GM18498 (cell line): Measurements from ENCODE around the gene CLIP2.
"Not testable (repeated sequence)": the region's sequence is repeated elsewhere in the genome, so short reads cannot be mapped to it uniquely, and the experiment has no call there.

Experiments
- ATAC-seq: cut with Tn5 transposase; IDR thresholded peaks from one replicate; pipeline ENCODE4 v1.9.1; 2021; ENCODE audit warnings: mild to moderate bottlenecking, moderate library complexity; ENCODE audit not compliant: unreplicated experiment

The CLIP2 gene

DNA sequence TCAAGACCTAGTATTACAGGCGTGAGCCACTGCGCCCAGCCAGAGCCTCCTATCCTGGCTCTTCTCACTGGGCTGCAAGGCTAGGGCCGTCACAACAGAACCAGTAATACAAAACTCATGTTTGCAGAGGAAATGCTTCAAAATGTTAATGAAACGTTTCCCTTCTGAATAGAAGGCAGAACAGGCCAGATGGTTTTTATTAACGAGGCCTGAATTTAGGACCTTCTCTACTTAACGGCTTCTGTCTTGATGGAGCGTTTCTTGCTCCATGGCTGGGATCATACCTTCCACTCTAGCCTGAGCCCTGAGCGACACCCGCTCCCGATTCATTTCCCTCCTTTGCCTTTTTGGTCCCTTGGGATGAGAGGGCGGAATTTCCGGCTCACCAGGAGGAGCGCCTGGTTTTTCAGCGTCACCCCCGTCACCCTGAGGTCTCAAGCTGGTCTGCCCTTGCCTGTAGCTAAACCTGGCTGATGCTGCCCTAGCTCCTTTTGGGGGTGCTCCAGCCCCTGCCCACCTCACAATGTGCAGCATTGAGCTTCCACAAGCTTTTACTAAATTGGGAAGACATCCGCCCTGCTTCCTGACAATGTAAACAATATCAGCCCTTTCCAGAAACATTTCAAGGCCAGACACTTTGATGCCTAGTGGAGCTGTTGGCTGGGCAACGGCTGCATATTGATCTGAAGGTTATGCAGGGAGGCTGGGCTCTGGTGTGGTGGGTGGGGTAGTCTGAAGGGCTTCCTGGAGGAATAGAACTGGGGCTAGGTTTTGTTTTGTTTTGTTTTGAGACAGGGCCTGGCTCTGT, 5.2 kb downstream of the CLIP2 start:
- ATAC-seq: no peak

GRCh38 chr7:74297516-74298233, 8.5 kb downstream of the CLIP2 start:
- no peak for ATAC-seq

DNA sequence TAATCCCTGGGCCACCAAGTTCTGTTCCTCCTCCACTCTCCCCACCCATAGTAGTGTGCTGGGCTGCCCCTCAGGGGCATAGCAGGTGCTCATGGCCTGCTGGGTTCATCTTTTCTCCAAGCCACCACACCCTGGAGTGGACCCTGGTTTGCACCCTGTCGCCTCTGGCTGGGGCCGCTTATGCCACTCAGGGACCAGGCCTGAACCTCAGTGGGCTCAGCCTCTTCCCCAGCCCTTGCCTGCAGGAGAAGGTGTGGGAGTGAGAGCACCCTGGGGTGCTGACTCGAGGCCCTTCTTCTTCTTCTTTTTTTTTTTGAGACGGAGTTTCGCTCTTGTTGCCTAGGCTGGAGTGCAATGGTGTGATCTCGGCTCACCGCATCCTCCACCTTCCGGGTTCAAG, 10.2 kb downstream of the CLIP2 start:
- ATAC-seq: no peak

- ATAC-seq: no peak
Observed at GRCh38 chr7:74300926-74301325, 11.7 kb downstream of the CLIP2 start.

DNA sequence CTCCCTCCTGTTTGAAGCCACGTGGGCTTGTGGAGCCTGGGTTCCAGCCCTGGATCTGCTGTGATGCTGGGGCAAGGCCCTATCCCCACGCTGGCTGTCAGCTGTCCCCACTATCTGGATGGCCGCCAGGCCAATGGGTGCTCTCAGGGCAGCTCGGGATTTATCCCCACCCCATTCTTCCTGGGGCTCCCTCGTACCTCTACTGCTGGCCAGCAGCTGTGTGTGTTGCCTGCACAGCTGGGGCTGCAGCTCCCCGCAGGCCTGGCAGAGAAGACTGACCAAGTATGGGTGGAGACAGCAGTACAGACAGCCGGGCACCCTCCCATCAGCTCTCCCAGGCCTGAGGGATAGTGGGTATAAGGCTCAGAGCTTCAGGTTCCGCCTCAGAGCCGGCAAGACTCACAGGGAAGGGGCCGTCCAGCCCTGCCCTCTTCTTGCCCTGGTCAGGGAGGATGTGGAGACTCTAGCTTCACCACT, 13.6 kb downstream of the CLIP2 start:
- ATAC-seq: no peak

GRCh38 chr7:74304550-74304949, 15.3 kb downstream of the CLIP2 start:
- ATAC-seq: no peak

DNA sequence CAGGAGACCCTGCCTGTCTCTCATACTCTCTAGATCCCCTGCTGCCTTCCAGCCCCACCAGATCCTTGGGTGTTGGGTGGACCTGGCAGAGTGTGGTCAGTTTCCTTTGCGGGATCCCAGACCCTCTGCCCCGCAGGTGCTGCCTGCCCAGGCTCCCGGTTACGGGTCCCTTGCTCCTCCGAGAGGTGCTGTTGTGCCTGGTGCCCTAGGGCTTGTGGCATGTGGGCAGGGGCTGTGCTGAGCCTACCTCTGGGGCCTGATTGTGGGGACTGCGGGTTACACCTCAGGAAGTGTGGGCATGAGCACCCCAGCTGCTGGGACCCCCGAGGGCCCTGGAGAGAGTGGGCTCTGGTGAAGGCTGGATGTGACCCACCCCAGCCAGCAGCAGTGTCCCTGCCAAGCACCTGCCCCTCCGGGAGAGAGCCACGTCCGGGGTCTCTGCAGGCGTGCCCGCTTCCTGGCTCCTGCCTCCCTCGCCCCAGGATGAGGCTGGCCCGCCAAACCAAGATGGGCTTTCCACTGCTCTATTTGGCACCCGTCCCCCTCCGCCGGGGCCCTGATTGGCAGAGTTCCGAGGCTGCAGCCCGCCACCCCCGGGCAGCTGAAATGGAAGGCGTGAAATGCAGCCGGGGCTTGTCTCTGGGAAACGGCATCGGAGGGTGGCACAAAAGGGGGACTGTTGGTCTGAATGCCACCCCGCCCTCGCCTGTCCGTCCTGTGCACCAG, 17.0 kb downstream of the CLIP2 start:
- no peak for ATAC-seq

GRCh38 chr7:74306730-74307469, 17.7 kb downstream of the CLIP2 start:
- no peak for ATAC-seq

- ATAC-seq: no peak
Observed at GRCh38 chr7:74307738-74308505, 18.7 kb downstream of the CLIP2 start.

- ATAC-seq: no peak
Observed at GRCh38 chr7:74309181-74309580, 20.0 kb downstream of the CLIP2 start.

DNA sequence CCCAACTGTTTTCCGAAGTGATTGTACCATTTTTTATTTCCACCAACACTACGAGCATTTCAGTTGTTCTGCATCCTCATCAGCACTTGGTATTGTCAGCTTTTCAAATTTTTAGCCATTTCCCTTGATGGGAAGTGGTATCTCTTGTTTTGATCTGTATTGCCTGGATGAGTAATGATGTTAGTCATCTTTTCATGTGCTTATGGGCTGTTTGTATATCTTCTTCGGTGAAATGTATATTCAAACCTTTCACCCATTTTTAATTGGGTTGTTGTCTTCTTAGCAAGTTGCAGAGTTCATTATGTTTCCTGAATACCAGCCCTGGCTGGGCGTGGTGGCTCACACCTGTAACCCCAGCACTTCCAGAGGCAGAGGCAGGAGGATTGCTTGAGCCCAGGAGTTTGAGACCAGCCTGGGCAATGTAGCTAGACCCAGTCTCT, 22.1 kb downstream of the CLIP2 start:
- ATAC-seq: no peak

DNA sequence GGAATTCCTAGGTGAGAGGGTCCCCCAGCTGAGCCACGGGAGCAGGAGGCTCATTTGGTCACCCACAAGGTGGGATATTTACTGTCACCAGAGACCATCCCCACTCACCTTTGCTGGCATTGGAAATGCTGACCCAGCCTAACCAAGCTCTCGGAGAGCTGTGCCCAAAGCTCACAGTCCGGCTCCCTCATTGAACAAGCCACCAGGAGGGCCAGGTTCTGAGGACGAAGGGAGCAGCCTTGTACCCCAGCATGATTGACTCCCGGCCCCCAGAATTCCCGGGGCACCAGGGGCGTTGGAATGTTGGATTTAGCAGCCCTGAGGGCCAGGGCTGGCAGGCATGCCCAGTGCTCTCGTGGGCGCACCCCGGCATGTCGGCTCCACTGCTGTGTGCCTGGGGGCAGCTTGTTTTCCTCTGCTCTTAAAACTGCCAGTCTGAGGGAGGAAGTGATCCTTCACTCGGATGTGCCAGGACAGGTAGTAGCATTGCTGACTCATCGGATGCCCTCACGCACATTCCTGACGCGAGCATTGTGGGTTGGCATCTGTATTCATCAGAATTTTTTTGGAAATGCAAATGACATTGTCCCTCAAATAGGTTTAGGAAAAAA, 23.3 kb downstream of the CLIP2 start:
- no peak for ATAC-seq

- not testable (repeated sequence) for ATAC-seq
Observed at GRCh38 chr7:74315891-74316290, 26.7 kb downstream of the CLIP2 start.

GRCh38 chr7:74317146-74317782, 28.1 kb downstream of the CLIP2 start:
- no peak for ATAC-seq

DNA sequence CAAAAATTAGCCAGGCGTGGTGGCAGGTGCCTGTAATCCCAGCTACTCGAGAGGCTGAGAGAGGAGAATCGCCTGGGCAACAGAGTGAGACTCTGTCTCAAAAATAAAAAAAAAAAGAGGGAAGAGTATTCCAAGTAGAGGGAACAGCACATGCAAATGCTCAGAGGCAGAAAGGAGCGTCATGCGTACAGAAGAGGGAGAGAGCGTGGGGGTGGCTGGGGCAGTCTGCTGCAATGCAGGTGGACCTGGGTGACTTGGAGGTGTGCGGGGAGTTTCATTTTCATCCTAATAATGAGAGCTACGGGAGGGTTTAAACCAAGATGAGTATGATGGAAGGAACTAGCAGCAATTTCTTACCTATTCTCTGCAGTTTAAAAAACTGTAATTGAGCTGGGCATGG, 28.8 kb downstream of the CLIP2 start:
- ATAC-seq: no peak

- ATAC-seq: no peak
Observed at GRCh38 chr7:74320645-74321221, 31.5 kb downstream of the CLIP2 start.

DNA sequence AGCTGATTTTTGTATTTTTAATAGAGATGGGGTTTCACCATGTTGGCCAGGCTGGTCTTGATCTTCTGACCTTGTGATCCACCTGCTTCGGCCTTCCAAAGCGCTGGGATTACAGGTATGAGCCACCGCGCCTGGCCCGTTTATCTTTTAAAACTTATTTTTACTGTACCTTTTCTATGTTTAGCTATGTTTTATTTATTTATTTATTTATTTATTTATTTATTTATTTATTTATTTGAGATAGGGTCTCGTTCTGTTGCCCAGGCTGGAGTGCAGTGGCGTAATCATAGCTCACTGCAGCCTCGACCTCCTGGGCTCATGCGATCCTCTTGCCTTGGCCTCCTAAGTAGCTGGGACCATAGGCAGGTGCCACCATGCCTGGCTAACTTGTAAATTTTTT, 33.7 kb downstream of the CLIP2 start:
- ATAC-seq: not testable (repeated sequence)

DNA sequence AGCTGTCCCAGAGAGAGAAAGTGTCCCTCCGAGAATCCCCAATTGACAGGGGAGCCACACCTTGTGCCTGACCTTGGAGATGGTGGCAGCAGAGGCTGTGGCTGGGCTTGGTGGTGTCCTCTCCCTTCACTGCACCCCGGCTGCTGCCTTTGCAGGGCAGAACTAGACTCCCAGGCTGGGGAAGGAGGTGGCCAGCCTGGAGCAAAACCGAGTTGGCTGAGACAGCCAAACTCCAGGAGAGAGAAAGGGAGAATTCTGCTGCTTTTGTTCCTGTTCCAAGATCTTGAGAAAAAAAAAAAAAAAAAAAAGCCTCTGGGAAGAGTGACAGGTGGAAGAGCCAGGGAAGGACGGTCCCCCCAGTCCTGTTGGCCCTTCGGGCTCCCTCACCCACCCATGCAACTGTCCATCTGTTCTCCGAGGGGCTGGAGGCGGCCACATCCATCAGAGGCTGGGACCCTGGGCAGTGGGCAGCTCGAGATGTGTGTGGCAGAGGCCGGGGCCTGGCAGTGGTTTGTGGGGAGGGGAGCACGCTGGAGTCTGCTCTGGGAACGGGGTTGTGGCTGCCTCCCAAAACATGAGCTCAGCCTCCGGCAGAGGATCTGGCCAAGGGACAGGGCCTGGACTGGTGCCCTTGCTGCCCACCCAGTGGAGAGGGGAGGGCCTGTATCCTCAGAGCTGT, 35.5 kb downstream of the CLIP2 start:
- ATAC-seq: no peak
